CD14-positive monocyte (primary cell): ENCODE data around the gene NKAIN2. TPM values are rescaled to one million over a fixed set of nuclear protein-coding genes. Genes with fewer than 3 reads are reported as not detected.

Source experiments
- DNase-seq, 3 donors: peaks; one replicate each; pipeline ENCODE4 v3.0.0-alpha.2; 2011 to 2022
- H2AFZ ChIP-seq: 2 replicates; pipeline ENCODE4 v1.6.0; 2012; ENCODE audit warnings: mild to moderate bottlenecking, low read depth, low read length, inconsistent platforms; ENCODE audit not compliant: insufficient read depth, poor library complexity, severe bottlenecking
- H3K27ac ChIP-seq, 2 donors: 1 replicate in 1 of 2; 2 replicates in 1 of 2; pipeline ENCODE4 v1.5.1; 2012 to 2013; ENCODE audit warnings: low read length in 2 of 2, control low read depth in 1 of 2, inconsistent platforms in 1 of 2, low read depth in 1 of 2, mild to moderate bottlenecking in 1 of 2
- H3K27me3 ChIP-seq, 2 donors: one replicate each; pipeline versions ENCODE4 v1.6.0 to v1.6.1; 2011 to 2013; ENCODE audit warnings: low read length in 2 of 2; ENCODE audit not compliant: control insufficient read depth in 2 of 2, insufficient read depth in 2 of 2
- H3K36me3 ChIP-seq, 2 donors: replicated peaks in 1 of 2; 1 replicate in 1 of 2; 2 replicates in 1 of 2; pipeline versions ENCODE4 v1.5.1 to v1.6.1; 2012 to 2013; ENCODE audit warnings: low read length in 2 of 2, control low read depth in 1 of 2, inconsistent platforms in 1 of 2, mild to moderate bottlenecking in 1 of 2; ENCODE audit not compliant: insufficient read depth in 2 of 2, control insufficient read depth in 1 of 2
- H3K4me1 ChIP-seq, 2 donors: 1 replicate in 1 of 2; 2 replicates in 1 of 2; pipeline versions ENCODE4 v1.5.1 to v1.6.1; 2012 to 2013; ENCODE audit warnings: low read length in 2 of 2, control low read depth in 1 of 2, inconsistent platforms in 1 of 2, mild to moderate bottlenecking in 1 of 2, moderate library complexity in 1 of 2; ENCODE audit not compliant: insufficient read depth in 2 of 2, control insufficient read depth in 1 of 2
- H3K4me2 ChIP-seq: replicated peaks from 2 replicates; pipeline ENCODE3; 2012; ENCODE audit warnings: low read length, moderate library complexity, mild to moderate bottlenecking; ENCODE audit not compliant: poor library complexity, severe bottlenecking; ENCODE audit errors: extremely low read depth
- H3K4me3 ChIP-seq, 3 experiments: fragments of 200-600 bp in 1 of 3; sonication (generic) in 1 of 3; replicated peaks in 1 of 3; 1 replicate in 2 of 3; 2 replicates in 1 of 3; pipeline ENCODE4 v1.5.1; 2011 to 2013; ENCODE audit warnings: low read length in 3 of 3, mild to moderate bottlenecking in 3 of 3, control low read depth in 2 of 3, low read depth in 2 of 3, inconsistent platforms in 1 of 3, moderate library complexity in 1 of 3
- H3K79me2 ChIP-seq: 2 replicates; pipeline ENCODE4 v1.6.0; 2012; ENCODE audit warnings: mild to moderate bottlenecking, control low read depth, inconsistent platforms, low read length, moderate library complexity; ENCODE audit not compliant: insufficient read depth
- H3K9ac ChIP-seq: 2 replicates; pipeline ENCODE4 v1.6.0; 2017; ENCODE audit warnings: low read length, mild to moderate bottlenecking; ENCODE audit not compliant: insufficient read depth, poor library complexity, severe bottlenecking
- H3K9me3 ChIP-seq, 2 donors: replicated peaks in 1 of 2; 1 replicate in 1 of 2; 2 replicates in 1 of 2; pipeline versions ENCODE4 v1.5.1 to v1.6.1; 2012 to 2013; ENCODE audit warnings: low read length in 2 of 2, control low read depth in 1 of 2; ENCODE audit not compliant: control insufficient read depth in 1 of 2, insufficient read depth in 1 of 2
- H4K20me1 ChIP-seq: 2 replicates; pipeline ENCODE4 v1.6.0; 2012; ENCODE audit warnings: mild to moderate bottlenecking, low read length, control low read depth, moderate library complexity; ENCODE audit not compliant: insufficient read depth
- H3K27ac Mint-ChIP-seq, 7 donors: one replicate each; pipeline ENCODE4 v1.8.0; 2020; ENCODE audit warnings: mild to moderate bottlenecking in 7 of 7, mixed read lengths in 7 of 7, moderate library complexity in 6 of 7, inconsistent platforms in 2 of 7
- H3K27me3 Mint-ChIP-seq, 3 donors: one replicate each; pipeline ENCODE4 v1.8.0; 2021 to 2022; ENCODE audit warnings: low read depth in 3 of 3, mild to moderate bottlenecking in 3 of 3, mixed read lengths in 3 of 3, moderate library complexity in 3 of 3, inconsistent platforms in 1 of 3
- H3K36me3 Mint-ChIP-seq, 2 donors: one replicate each; pipeline ENCODE4 v1.8.0; 2020; ENCODE audit warnings: mixed read lengths in 2 of 2, inconsistent platforms in 1 of 2, mild to moderate bottlenecking in 1 of 2
- H3K4me1 Mint-ChIP-seq: one replicate; pipeline ENCODE4 v1.8.0; 2020; ENCODE audit warnings: mild to moderate bottlenecking, mixed read lengths
- H3K4me3 Mint-ChIP-seq, 2 donors: one replicate each; pipeline ENCODE4 v1.8.0; 2020; ENCODE audit warnings: mild to moderate bottlenecking in 2 of 2, mixed read lengths in 2 of 2, moderate library complexity in 1 of 2
- H3K9me3 Mint-ChIP-seq, 7 donors: one replicate each; pipeline ENCODE4 v1.8.0; 2020 to 2022; ENCODE audit warnings: mixed read lengths in 7 of 7, mild to moderate bottlenecking in 6 of 7, moderate library complexity in 6 of 7, inconsistent platforms in 2 of 7
- WGBS: methylation state at CpG from one replicate; pipeline ENCODE4 v1.1.5; 2013; ENCODE audit warnings: missing lambda C conversion rate; ENCODE audit not compliant: insufficient coverage; 5-methylcytosine and 5-hydroxymethylcytosine counted together
- intact Hi-C, 2 donors: fragments of 100-400 bp; cut with micrococcal nuclease; formaldehyde crosslinking; loops; one replicate each; pipeline versions ENCODE4 v1.15.0 to v1.15.1; 2023
- polyA plus RNA-seq, 3 donors: library from polyadenylated mRNA; depleted of rRNA in 1 of 3; unstranded in 2 of 3; stranded (reverse) in 1 of 3; fragments of 300-500 nt in 2 of 3; fragments of >200 nt in 1 of 3; fragmentation: Illumina TruSeq in 2 of 3; gene quantifications; 1 replicate in 2 of 3; 2 replicates in 1 of 3; pipeline ENCODE4 v1.2.3, GENCODE V29; 2012 to 2021
- TF ChIP-seq, protein P1 (sequence below): fragments of 200-600 bp; IDR thresholded peaks from one replicate; pipeline ENCODE4 v1.8.0; 2022; ENCODE audit warnings: antibody characterized with exemption, mild to moderate bottlenecking

Gene NKAIN2
- polyA plus RNA-seq, 3 donors = not detected

DNA sequence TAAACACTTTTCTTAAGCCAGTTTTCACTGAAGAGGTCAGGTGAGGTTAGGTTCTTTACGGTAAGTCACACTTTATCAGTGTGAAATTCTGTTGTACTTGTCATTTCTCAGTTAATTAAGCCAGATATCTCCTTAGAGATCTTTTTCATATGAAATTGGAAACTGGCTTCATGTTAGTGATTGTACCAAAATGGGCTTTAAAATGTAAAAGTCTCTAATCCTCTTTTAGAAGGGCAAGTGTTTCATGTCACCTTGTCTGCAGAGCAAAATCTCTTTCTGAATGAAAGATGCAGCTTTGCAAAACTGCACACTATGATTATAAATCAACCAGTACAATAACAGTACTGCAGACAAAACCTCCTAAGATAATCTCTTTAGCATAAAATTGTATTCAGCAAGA is 949.3 kb downstream of the NKAIN2 start:
- no peak overlapping the region for H3K9ac ChIP-seq
- H3K27ac ChIP-seq = no peak overlapping the region
- no peak overlapping the region for H2AFZ ChIP-seq
- no peaks in the 10 kb centered on the region for H3K79me2 ChIP-seq
- intact Hi-C loops = no loop called here
- H3K27ac Mint-ChIP-seq = no peak overlapping the region
- no peaks in the 10 kb centered on the region for H3K4me1 Mint-ChIP-seq
- no peak overlapping the region for H3K4me3 Mint-ChIP-seq
- no peaks in the 10 kb centered on the region for H3K36me3 Mint-ChIP-seq
- TF ChIP-seq, protein P1, sequence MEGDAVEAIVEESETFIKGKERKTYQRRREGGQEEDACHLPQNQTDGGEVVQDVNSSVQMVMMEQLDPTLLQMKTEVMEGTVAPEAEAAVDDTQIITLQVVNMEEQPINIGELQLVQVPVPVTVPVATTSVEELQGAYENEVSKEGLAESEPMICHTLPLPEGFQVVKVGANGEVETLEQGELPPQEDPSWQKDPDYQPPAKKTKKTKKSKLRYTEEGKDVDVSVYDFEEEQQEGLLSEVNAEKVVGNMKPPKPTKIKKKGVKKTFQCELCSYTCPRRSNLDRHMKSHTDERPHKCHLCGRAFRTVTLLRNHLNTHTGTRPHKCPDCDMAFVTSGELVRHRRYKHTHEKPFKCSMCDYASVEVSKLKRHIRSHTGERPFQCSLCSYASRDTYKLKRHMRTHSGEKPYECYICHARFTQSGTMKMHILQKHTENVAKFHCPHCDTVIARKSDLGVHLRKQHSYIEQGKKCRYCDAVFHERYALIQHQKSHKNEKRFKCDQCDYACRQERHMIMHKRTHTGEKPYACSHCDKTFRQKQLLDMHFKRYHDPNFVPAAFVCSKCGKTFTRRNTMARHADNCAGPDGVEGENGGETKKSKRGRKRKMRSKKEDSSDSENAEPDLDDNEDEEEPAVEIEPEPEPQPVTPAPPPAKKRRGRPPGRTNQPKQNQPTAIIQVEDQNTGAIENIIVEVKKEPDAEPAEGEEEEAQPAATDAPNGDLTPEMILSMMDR = no peak
- H3K27me3 Mint-ChIP-seq = no peaks in the 10 kb centered on the region
- H3K4me1 ChIP-seq = no peaks in the 10 kb centered on the region
- no CpG with 5 or more reads among the region's 1 CpG for WGBS
- H3K4me3 ChIP-seq = no peak overlapping the region
- no peak for DNase-seq
- peaks cover 0 to 4% (median 0%) of the 10 kb centered on the region in 7 donors for H3K9me3 Mint-ChIP-seq
- H3K9me3 ChIP-seq = no peaks in the 10 kb centered on the region
- H3K27me3 ChIP-seq = no peaks in the 10 kb centered on the region
- no peaks in the 10 kb centered on the region for H3K36me3 ChIP-seq
- no peaks in the 10 kb centered on the region for H4K20me1 ChIP-seq
- no peak overlapping the region for H3K4me2 ChIP-seq

DNA sequence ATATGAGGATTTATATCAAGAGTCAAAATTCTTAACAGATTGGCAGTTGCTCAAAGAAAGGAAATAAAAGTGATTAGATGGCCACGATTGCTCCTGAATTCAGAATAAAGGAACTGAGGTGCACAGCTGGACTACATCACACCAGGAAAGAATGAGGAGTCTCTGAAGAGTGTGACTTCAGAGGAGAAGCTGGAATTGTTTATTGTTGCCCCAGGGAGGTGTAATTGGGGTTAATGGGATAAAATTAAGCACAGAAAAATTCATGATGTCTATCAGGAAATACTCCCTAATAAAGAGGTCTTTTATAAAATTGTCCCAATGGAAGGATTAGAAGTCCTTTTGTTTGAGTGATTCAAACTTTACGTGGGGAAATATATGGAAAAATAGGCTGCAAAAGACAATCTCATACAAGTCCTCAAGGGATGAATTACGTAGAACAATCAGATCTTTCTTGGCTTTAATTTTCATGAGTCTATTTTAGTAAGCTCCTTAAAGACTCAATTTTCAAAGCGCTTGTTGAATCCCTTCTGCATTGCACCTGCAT is 950.0 kb downstream of the NKAIN2 start:
- H3K9me3 Mint-ChIP-seq = peaks cover 0 to 4% (median 0%) of the 10 kb centered on the region in 7 donors
- 88% methylated on average over 2 of the region's 4 CpGs for WGBS

More for the DNA sequence above, 950.0 kb downstream of the NKAIN2 start:
- TF ChIP-seq, protein P1 = no peak
- Histone ChIP-seq H3K4me3 (no peak overlapping the region), H3K27me3 (no peaks in the 10 kb centered on the region), H3K4me2 (no peak overlapping the region), H3K9ac (no peak overlapping the region), H3K9me3 (no peaks in the 10 kb centered on the region), H4K20me1 (no peaks in the 10 kb centered on the region), H3K4me1 (no peaks in the 10 kb centered on the region), H3K36me3 (no peaks in the 10 kb centered on the region), H3K27ac (no peak overlapping the region), H2AFZ (no peak overlapping the region), H3K79me2 (no peaks in the 10 kb centered on the region)
- H3K36me3 Mint-ChIP-seq = no peaks in the 10 kb centered on the region
- H3K4me1 Mint-ChIP-seq = no peaks in the 10 kb centered on the region
- H3K4me3 Mint-ChIP-seq = no peak overlapping the region
- H3K27me3 Mint-ChIP-seq = no peaks in the 10 kb centered on the region
- no peak overlapping the region for H3K27ac Mint-ChIP-seq
- no peak for DNase-seq
- intact Hi-C loops = no loop called here
